HFFc6 (cell line): ENCODE measurements around the gene COL4A2. TPM values are rescaled to one million over a fixed set of nuclear protein-coding genes. Genes with fewer than 3 reads are reported as not detected.

Experiments
- DNase-seq: peaks from one replicate; pipeline ENCODE4 v3.0.0-alpha.2; 2018
- H3K27ac Mint-ChIP-seq: 2 replicates; pipeline ENCODE4 v1.8.0; 2020; ENCODE audit warnings: mild to moderate bottlenecking, mixed read lengths
- H3K27me3 Mint-ChIP-seq: 2 replicates; pipeline ENCODE4 v1.8.0; 2021; ENCODE audit warnings: mild to moderate bottlenecking, moderate library complexity, mixed read lengths; ENCODE audit not compliant: insufficient read depth
- H3K36me3 Mint-ChIP-seq: 2 replicates; pipeline ENCODE4 v1.8.0; 2021; ENCODE audit warnings: low read depth, mixed read lengths
- H3K4me1 Mint-ChIP-seq: 2 replicates; pipeline ENCODE4 v1.8.0; 2020; ENCODE audit warnings: low read depth, mixed read lengths
- H3K4me3 Mint-ChIP-seq: 2 replicates; pipeline ENCODE4 v1.8.0; 2020; ENCODE audit warnings: mild to moderate bottlenecking, moderate library complexity, mixed read lengths
- H3K9me3 Mint-ChIP-seq: 2 replicates; pipeline ENCODE4 v1.8.0; 2020; ENCODE audit warnings: mild to moderate bottlenecking, mixed read lengths
- total RNA-seq, 6 experiments: library from RNA; stranded (reverse); fragmentation: NEBNext Ultra II Directional; extraction: Animal tissue kit (Norgen Biotek cat#: 25700); gene quantifications; 2 replicates in 1 of 6; 3 replicates in 5 of 6; pipeline ENCODE4 v1.2.3, GENCODE V29; 2021
- TF ChIP-seq, protein P1 (sequence below): fragments of 200-600 bp; sonication (generic); IDR thresholded peaks from 2 replicates; pipeline ENCODE4 v1.5.0; 2021; ENCODE audit warnings: antibody characterized with exemption, mild to moderate bottlenecking

The COL4A2 gene
- total RNA-seq, 6 experiments from 2014 or later = 202 to 327 (median 217) TPM

DNA sequence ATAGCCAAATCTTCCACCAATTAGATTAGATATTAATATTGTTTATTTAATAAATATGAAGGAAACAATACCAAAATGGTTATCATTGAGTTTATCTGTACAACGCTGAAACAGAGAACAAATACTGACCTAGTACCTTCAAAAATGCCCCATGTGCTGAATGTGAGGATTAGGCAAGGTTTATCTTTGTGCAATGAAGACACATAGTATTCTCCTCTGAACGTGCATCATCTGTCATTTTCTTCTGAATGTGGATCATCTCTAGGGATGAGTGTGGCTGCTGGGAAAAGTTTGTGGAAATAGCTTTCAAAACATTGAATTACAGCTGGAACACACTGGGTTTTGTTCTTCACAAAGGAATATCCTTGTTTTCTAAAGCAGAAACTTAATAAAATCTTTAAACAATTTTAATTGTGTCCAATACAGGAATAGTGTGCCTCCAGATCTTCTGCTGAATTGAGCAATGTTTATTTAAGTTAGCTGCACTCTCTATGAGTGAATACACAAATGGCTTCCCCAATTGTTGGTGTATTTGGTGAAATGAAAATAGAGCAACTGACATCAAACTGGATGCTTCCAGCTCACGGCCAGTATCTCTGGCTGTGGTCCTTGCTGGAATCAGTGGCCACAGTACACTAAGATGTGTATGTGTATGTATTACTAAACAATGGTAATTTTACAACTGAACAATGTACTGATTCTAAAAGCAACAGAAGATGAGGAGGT, 6.8 kb upstream of the COL4A2 start:
- peak overlapping the region; percentile 82 for H3K27ac Mint-ChIP-seq
- TF ChIP-seq, protein P1, sequence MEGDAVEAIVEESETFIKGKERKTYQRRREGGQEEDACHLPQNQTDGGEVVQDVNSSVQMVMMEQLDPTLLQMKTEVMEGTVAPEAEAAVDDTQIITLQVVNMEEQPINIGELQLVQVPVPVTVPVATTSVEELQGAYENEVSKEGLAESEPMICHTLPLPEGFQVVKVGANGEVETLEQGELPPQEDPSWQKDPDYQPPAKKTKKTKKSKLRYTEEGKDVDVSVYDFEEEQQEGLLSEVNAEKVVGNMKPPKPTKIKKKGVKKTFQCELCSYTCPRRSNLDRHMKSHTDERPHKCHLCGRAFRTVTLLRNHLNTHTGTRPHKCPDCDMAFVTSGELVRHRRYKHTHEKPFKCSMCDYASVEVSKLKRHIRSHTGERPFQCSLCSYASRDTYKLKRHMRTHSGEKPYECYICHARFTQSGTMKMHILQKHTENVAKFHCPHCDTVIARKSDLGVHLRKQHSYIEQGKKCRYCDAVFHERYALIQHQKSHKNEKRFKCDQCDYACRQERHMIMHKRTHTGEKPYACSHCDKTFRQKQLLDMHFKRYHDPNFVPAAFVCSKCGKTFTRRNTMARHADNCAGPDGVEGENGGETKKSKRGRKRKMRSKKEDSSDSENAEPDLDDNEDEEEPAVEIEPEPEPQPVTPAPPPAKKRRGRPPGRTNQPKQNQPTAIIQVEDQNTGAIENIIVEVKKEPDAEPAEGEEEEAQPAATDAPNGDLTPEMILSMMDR = no peak
- H3K27me3 Mint-ChIP-seq = no peaks in the 10 kb centered on the region; the same call in 1 of the 2 replicates
- H3K4me1 Mint-ChIP-seq = peaks cover 54% of the 10 kb centered on the region
- H3K9me3 Mint-ChIP-seq = no peaks in the 10 kb centered on the region
- H3K36me3 Mint-ChIP-seq = peaks cover 19% of the 10 kb centered on the region
- H3K4me3 Mint-ChIP-seq = peak overlapping the region; percentile 61
- no peak for DNase-seq

DNA sequence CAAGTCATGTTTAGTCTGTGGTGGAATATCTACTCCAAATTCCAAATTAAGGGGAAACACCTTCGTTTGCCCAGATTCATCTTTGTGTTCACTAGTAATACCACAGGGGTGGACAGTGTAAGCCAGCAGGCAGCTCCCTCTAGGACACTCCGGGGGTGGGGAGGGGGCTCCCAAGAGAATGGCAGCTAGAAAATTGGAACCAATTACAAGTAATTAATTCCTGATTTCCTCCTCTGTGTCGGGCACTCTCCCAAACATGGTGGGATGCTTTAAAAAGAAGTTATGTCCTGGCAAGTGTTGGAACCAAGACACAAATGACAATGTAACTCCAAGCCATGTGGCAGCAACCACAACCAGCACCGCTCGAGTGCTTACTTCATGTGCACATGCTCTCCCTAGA, 6.0 kb upstream of the COL4A2 start:
- Mint-ChIP-seq H3K4me3 (peak overlapping the region; percentile 61), H3K9me3 (no peaks in the 10 kb centered on the region), H3K27ac (peak overlapping the region; percentile 82), H3K4me1 (peaks cover 62% of the 10 kb centered on the region), H3K36me3 (peaks cover 19% of the 10 kb centered on the region), H3K27me3 (no peaks in the 10 kb centered on the region; the same call in 1 of the 2 replicates)
- TF ChIP-seq, protein P1 = no peak
- DNase-seq = no peak

GRCh38 chr13:110301606-110302553, 5.2 kb upstream of the COL4A2 start:
- DNase-seq = peak; percentile 91
- peak overlapping the region; percentile 61 for H3K4me3 Mint-ChIP-seq
- no peaks in the 10 kb centered on the region for H3K27me3 Mint-ChIP-seq
- peak overlapping the region; percentile 82 for H3K27ac Mint-ChIP-seq
- H3K9me3 Mint-ChIP-seq = no peaks in the 10 kb centered on the region
- TF ChIP-seq, protein P1 = no peak
- peaks cover 62% of the 10 kb centered on the region for H3K4me1 Mint-ChIP-seq
- peaks cover 19% of the 10 kb centered on the region for H3K36me3 Mint-ChIP-seq

DNA sequence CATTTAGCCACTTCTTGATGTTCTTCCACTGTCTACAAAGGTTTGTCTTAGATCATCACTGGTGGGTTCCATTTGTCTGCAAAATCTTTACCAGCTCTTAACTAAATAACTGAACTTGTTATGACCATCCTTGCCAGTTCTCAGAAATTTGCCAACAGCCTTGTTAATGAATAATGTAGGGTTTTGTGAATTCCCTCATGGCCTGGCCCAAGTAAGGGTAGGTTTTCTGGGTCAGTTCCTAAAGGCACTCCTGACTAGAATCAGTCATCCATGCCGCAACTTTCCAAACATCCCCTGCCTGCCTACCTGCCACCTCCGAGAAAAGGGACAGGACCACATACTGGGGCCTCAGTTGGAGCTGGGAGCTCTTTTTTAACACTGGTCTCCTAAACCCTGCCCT, 4.1 kb upstream of the COL4A2 start:
- Mint-ChIP-seq H3K36me3 (peaks cover 20% of the 10 kb centered on the region), H3K9me3 (no peaks in the 10 kb centered on the region), H3K4me1 (peaks cover 62% of the 10 kb centered on the region), H3K27me3 (no peaks in the 10 kb centered on the region; the same call in 1 of the 2 replicates), H3K4me3 (no peak overlapping the region; the same call in 1 of the 2 replicates), H3K27ac (peak overlapping the region; percentile 51; the same call in 1 of the 2 replicates)
- TF ChIP-seq, protein P1 = no peak
- DNase-seq = no peak

DNA sequence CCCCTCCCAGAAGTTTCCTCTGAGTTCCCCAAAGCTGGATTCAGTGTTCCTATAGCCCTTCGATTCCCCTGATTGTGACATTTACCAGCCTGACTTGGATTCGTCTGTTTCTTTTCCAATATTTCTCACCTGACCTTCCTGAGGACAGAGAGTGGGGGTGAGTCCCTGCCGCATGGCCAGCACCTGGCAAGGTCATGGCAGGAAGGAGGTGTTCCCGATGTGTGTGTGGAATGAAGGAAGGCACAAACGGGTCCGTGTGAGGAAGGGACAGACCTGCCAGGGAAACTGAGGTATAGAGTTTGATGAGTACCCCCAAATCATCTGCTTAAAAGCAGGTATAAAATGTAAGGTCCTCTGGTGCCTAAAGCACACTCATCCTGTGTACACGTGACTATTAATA, 3.4 kb upstream of the COL4A2 start:
- H3K4me1 Mint-ChIP-seq = peaks cover 65% of the 10 kb centered on the region
- TF ChIP-seq, protein P1 = no peak
- H3K36me3 Mint-ChIP-seq = peaks cover 27% of the 10 kb centered on the region
- DNase-seq = no peak
- peak overlapping the region; percentile 51; the same call in 1 of the 2 replicates for H3K27ac Mint-ChIP-seq
- H3K4me3 Mint-ChIP-seq = no peak overlapping the region
- H3K9me3 Mint-ChIP-seq = no peaks in the 10 kb centered on the region
- peaks cover 1% of the 10 kb centered on the region; the same call in 1 of the 2 replicates for H3K27me3 Mint-ChIP-seq
